GM21619 (cell line): ENCODE results near the gene TAF1.
"Not testable (repeated sequence)": the region's sequence is repeated elsewhere in the genome, so short reads cannot be mapped to it uniquely, and the experiment has no call there.

Experiments used
- ATAC-seq: cut with Tn5 transposase; IDR thresholded peaks from one replicate; pipeline ENCODE4 v1.9.1; 2021; ENCODE audit not compliant: unreplicated experiment

Gene TAF1

DNA sequence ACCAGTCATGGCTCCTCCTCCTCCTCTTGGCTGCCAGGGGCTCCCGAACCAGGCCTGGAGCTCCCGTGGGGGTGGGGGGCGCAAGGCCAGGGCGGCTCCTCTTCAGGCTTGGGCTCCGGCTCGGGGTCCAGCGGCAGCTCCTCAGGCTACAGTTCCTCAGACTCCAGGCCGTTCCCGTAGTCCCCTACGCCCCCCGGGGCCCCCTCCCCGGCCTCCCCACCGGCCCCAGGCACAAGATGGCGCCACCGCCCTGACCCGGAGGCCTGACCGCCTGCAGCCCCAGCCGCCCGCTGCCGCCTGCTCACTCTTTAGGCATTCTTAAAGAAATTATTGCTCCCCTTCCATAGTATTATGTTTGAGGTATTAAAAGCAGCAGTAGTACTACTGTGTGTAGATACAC is 54.5 kb downstream of the TAF1 start:
- ATAC-seq: no peak

DNA sequence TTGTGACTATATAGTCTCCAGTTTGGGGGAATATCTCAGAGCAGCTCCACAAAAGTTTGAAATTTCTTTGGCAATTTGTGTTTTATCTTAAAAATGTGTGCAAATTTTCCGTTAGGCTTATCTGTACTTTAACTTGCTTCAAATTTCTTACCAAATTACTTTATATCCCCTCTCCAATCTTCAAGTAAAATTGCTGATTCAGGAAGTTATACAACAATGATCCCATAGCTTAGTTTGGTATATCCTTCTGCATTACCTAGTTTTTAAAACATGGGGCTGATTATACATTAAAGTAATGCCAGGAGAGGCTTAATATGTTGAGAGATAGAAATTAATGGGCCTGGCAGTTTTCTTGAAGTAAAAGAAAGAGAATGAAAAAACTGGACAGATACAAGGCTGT is 66.6 kb downstream of the TAF1 start:
- no peak for ATAC-seq

DNA sequence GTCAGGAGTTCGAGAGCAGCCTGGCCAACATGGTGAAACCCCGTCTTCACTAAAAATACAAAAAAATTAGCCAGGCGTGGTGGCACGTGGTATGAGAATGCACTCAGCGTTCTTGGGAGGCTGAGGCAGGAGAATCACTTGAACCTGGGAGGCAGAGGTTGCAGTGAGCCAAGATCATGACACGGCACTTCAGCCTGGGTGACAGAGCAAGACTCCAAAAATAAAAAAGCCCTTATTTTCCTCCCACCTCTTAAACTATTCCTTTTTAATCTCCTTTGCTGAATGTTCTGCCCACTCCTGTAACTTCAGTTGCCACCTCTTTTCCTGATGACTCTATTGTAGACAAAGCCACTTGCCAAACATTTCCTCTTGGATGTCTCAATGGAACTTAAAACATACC is 72.6 kb downstream of the TAF1 start:
- no peak for ATAC-seq

DNA sequence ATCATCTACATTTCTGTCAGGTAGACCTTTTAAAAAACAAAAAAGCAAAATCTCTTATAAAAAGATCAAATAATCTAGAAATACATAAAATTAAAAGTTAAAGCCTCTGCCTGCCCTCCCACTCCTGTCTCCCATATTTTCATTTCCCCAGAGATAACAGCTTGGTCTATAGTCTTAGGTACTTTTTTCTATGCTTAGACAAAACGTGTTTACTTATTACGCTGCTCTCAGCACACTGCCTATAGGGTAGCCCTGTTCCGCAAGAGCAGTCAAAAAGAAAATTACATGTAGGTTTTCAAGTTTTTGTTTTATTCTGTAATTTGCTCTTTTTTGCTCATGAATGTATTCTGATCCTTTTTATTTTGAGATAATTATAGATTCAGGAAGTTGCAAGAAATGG is 73.3 kb downstream of the TAF1 start:
- no peak for ATAC-seq

DNA sequence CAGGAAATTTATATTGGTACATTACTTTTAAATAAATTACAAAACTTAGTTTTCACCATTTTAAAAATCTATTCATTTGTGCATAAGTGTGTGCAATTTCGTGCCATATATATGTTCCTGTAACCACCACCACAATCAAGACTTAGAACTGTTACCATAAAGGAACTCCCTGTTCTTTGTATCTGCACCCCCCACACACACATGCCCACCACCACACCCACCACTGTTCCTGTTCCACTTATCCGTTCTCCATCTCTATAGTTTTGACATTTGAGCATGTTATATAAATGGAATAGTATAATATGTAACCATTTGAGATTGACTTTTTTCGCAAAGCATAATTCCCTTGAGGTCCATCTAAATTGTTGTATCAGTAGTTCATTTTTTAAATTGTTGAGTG is 73.7 kb downstream of the TAF1 start:
- ATAC-seq: no peak

DNA sequence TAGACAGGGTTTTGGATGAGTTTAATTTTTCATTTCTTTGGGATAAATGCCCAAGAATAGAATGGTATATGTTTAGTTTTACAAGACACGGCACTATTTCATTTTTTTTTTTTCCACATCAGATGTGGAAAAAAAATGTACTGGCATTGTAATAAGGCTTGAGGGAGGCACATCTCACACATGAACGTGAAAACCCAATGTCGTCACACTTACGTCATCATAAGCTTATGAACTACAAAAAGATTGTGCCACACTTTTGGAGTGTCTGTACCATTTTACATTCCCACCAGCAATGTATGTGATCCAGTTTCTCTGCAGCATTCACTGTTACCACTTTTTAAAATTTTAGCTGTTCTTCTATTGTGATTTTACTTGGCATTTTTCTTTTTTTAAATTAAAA is 74.2 kb downstream of the TAF1 start:
- ATAC-seq: no peak

DNA sequence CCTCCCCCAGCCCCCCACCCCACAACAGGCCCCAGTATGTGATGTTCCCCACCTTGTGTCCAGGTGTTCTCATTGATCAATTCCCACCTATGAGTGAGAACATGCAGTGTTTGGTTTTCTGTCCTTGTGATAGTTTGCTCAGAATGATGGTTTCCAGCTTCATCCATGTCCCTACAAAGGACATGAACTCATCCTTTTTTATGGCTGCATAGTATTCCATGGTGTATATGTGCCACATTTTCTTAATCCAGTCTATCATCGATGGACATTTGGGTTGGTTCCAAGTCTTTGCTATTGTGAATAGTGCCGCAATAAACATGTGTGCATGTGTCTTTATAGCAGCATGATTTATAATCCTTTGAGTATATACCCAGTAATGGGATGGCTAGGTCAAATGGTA is 75.7 kb downstream of the TAF1 start:
- not testable (repeated sequence) for ATAC-seq

DNA sequence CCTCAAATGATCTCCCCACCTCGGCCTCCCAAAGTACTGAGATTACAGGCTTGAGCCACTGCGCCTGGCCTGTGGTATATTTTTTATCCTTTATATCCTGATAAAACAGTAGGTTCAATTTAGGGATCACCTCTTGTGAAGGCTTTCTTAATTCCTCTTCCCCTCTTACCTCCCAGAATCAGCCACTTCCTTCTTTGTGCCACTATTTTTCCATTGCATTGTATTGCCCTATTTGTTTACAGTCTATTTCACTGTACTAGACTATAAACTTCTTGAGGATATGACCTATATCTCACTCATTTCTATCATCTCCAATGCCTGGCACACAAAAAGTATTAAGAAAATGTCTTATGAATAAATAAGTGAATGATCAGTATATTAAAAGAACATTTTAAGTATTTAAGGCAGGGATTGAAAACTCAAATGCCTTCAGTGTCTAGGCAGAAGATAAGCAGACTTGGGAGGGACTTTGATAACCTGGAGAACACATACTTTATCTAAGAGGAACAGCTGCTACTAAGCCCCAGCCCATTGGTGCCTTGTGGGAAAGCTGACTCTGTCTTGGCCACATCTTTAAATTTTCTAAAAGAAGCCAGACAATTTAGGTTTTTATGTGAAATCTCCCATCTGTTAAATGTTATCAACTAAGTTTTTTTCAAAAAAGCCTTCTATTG is 84.4 kb downstream of the TAF1 start:
- ATAC-seq: no peak

DNA sequence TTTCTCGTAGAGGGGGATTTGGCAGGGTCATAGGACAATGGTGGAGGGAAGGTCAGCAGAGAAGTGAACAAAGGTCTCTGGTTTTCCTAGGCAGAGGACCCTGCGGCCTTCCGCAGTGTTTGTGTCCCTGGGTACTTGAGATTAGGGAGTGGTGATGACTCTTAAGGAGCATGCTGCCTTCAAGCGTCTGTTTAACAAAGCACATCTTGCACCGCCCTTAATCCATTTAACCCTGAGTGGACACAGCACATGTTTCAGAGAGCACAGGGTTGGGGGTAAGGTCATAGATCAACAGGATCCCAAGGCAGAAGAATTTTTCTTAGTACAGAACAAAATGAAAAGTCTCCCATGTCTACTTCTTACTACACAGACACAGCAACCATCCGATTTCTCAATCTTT is 85.4 kb downstream of the TAF1 start:
- ATAC-seq: not testable (repeated sequence)

DNA sequence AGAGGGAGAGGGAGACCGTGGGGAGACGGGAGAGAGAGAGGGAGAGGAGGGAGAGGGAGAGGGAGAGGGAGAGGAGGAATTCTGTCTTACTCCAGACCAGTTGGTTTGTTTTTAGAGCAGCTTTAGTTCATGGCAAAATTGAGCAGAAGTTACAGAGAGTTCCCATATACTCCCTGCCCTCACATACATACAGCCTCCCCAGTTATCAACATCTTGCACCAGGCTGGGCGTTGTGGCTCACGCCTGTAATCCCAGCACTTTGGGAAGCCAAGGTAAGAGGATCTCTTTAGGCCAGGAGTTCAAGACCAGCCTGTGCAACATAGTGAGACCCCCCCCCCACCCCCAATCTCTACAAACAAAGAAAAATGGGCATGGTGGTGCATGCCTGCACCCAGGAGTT is 86.9 kb downstream of the TAF1 start:
- ATAC-seq: no peak

DNA sequence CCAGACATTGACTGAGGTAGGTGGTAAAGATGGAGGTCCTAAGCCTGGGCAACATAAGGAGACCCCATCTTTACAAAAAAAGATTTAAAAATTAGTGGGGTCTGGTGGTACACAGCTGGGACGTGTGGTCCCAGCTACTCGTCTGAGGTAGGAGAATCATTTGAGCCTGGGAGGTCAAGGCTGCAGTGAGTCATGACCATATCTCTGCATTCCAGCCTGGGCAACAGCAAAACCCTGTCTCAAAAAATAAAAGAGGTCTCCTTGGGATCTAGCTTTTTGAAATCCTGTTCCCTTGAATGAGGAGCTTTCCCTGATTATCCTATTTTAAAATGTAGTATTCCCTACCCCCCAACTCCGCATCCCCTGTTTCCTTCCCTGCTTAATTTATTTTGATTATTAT is 88.1 kb downstream of the TAF1 start:
- no peak for ATAC-seq

DNA sequence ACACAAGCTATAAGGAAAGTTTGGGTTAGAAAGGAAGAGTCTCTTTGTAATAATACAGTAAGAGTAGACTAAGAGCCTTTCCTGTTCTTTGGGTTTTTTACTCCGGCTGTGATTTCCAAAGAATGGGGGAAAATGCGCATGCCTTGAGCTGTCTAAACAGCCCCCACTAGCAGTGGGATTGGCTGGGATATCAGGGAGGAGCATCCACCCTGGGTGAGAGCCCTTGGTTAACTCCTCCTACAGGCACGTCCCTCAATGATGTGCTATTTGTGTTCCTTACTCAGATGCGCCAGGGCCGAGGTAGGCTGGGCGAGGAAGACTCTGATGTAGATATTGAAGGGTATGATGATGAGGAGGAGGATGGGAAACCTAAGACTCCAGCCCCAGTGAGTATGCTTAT is 92.7 kb downstream of the TAF1 start:
- ATAC-seq: no peak

DNA sequence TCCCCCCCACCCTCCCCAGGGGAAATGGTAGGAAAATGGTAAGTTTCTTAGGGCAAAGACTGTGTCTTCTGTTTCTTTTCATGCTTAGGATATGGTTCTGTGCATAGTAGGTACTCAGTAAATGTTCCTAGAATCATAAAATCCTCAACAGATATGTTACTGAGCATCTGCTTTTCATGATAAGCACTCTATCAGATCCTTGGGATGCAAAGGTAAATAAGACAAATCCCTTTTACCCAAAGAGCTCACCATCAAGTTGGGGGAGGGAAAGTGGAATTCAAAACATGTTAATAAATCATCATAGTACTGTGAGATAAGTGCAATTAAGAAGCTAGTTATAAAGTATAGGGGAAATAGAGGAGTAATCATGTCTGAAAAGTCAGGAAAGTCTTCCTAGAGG is 98.8 kb downstream of the TAF1 start:
- ATAC-seq: no peak

DNA sequence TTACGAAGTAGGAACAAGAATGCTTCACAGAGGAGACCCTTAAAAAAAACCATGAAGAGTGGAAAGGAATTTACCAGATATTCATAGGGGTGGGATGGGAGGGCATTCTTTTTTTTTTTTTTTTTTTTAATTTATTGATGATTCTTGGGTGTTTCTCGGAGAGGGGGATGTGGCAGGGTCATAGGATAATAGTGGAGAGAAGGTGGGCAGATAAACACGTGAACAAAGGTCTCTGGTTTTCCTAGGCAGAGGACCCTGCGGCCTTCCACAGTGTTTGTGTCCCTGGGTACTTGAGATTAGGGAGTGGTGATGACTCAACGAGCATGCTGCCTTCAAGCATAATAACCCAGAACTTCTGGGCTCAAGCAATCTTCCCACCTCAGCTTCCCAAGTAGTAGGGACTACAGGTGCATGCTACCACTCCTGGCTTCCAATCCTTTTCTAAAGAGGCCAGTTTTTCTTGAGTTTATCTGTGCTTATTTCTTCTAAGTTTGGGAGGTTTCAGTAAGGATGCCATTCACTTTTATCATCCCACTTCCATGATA is 100.9 kb downstream of the TAF1 start:
- no peak for ATAC-seq

DNA sequence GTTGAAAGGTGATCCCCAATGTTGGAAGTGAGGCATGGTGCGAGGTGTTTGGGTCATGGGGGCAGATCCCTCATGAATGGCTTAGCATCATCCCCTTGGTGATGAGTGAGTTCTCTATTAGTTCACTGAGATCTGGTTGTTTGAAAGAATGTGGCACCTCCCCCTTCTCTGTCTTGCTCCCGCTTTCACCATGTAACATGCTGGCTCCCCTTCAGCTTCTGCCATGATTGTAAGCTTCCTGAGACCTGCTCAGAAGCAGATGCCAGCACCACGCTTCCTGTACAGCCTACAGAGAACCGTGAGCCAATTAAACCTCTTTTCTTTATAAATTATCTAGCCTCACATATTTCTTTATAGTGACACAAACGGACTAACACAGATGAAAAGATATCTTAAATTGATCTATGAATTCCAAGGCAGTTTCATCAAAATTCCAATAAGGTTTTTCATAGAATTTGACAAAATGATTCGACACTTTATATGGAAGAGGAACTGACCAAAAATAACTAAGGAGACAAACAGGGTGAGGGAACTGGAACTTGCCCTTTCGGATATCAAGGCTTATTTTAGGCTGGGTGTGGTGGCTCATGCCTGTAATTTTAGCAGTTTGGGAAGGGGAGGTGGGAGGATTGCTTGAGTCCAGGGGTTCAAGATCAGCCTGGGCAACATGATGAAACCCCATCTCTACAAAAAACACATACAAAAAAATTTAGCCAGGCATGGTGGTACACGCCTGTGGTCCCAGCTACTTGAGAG is 109.8 kb downstream of the TAF1 start:
- ATAC-seq: no peak

DNA sequence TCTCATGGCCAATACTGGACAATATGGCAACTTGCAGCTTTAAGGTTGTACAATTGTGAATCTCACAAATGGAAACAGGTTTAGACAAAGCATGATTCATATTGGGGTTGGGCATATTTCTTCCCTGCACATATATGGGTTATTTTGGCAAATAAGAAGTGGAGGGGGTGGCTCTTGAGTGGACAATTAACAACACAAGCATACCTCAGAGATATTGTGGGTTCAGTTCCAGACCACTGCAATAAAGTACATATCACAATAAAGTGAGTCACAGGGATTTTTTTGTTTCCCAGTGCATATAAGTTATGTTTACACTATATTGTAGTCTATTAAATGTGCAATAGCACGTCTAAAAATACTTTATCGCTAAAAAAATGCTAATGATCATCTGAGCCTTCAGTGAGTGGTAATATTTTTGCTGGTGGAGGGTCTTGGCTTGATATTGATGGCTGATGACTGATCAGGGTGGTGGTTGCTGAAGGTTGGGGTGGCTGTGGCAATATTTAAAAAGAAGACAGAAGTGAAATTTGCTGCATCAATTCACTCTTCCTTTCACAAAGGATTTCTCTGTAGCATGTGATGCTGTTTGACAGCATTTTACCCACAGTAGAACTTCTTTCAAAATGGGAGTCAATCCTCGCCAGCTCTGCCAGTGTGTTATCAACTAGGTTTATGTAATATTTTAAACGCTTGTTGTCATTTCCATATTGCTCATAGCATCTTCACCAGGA is 116.2 kb downstream of the TAF1 start:
- ATAC-seq: no peak

DNA sequence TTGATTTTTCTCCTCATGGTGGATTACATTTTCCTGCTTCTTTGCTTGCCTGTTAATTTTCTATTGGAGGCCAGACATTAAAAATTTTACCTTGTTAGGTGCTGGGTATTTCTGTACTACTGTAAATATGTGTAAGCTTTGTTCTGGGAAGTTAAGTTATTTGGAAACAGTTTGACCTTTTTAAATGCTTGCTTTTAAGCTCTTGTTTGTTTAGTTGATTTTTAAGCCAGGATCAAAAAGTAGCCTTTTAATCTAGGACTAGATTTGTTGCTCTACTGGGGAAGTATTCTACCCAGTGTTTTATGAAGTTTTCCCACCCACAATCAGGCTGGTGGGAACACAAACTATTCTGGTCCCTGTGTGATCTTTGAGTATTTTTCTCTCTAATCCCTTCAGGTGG is 121.7 kb downstream of the TAF1 start:
- ATAC-seq: no peak

DNA sequence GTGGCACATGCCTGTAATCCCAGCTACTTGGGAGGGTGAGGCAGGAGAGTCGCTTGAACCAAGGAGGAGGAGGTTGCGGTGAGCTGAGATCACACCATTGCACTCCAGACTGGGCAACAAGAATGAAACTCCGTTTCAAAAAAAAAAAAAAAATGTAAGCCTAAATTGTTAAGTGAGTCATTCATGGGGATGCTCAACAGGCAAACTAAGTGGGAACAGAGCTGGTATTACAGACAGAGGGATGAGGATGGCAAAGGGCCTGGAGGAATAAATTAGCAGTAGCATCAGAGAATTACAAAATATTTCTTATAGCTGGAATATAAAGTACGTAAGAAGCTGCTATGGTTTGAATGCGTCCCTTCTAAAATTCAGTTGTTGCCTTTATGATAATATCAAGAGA is 123.4 kb downstream of the TAF1 start:
- no peak for ATAC-seq

DNA sequence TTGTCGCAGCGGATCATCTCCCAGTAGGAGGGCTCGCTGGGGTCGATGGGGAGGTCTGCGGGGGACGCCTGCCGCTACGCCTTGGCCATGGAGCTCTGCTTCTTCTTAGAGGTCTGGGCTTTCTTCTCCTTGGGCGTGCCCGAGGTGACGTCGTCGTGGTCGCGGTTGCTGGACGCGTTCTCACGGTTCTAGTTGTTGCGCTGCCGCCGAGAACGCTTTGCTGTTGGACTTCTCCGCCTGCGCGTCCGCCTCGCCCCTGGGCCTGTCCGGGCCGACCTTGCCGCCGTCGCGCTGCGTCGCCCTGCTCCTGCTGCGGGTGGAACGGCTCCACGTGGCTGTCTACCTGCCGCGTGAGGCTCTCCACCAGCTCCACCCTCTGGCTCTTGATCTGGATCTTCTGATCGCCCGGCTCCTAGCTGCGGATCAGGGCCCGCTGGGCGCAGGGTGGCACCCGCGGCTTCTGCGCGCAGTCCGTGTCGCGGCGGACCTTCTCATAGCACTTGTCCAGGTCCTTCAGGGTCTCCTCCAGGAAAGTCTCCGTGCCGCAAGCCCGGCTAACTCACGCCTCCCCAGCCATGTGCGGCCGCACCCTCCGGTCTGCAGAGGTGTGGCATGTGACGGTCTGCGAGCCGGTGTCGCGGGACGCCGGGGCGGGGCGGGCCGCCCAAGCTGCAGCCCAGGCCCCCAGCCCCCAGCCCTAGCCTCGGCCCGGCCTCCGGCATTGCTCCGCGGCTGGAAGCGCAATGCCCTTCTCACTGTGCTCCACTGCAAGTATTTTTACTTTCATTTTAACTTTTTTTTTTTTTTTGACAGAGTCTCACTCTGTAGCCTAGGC is 126.3 kb downstream of the TAF1 start:
- peak; percentile 54 for ATAC-seq

DNA sequence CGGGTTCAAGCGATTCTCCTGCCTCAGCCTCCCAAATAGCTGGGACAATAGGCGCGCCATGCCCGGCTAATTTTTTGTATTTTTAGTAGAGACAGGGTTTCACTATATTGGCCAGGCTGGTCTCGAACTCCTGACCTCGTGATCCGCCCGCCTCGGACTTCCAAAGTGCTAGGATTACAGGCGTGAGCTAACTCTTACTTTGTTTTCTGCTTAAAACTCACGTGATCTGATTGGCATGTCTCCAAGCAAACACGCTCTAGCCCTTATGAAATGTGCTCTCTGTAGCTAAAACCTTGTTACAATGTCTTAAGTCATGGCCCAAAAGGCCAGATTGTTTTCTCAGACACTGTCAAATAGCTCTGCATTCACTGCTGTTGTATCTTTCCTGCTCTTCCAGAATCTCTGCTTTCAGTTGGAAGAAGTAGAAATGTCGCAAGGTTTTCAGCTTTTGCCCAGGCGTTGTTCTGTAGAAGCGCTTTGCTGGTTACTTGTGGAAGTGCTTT is 127.0 kb downstream of the TAF1 start:
- no peak for ATAC-seq

DNA sequence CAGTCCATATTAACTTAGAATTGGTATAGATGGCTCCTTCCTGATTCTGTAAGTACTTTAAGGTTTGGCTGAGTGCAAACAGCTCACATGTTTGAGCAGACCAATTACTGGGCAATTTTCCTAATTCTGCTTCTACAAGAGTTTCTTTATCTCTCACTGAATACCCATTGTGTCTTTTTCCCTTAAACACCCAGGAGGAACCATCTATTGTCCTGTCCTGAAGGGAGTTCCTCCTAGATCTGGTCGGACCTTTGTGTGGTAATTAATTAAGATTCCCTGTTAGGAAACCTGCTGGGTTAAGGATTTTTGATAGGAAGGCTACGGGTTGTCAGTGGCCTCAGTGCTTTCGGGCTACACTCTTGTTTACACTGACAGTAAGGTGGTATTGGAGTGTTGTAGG is 129.8 kb downstream of the TAF1 start:
- not testable (repeated sequence) for ATAC-seq
